ENCODE results near the gene TEP1.

GRCh38 chr14:20345366-20345765 lies 67.9 kb downstream of the TEP1 start:
- no peak for TF ChIP-seq EZH2 (IDR thresholded peaks at IDR 0.05; ENCODE audit: borderline replicate concordance)
- TF ChIP-seq CTCF (IDR thresholded peaks at IDR 0.05; ENCODE audit: poor library complexity) = no peak
- no peak for TF ChIP-seq EZH2phosphoT487 (IDR thresholded peaks at IDR 0.05; ENCODE audit: low read depth, severe bottlenecking, unreplicated experiment)
